Cardiac fibroblast (primary cell): ENCODE results near the gene ANKLE2.
A peak's percentile ranks its signal among the peaks of the same experiment; 100 is the strongest.

Source experiments
- DNase-seq, 2 donors: peaks; one replicate each; pipeline versions ENCODE4 v3.0.0 to v3.0.0-alpha.2; 2010; ENCODE audit warnings: low read depth in 2 of 2
- H3K4me3 ChIP-seq, 2 donors: replicated peaks in 1 of 2; 1 replicate in 1 of 2; 2 replicates in 1 of 2; pipeline ENCODE4 v1.5.1; 2011; ENCODE audit warnings: low read depth in 2 of 2, low read length in 2 of 2, mild to moderate bottlenecking in 2 of 2, moderate library complexity in 1 of 2
- TF ChIP-seq, protein P1 (sequence below): IDR thresholded peaks from one replicate; pipeline ENCODE4 v1.5.1; 2011; ENCODE audit warnings: low read depth, mild to moderate bottlenecking, low read length, inconsistent platforms

Gene ANKLE2

DNA sequence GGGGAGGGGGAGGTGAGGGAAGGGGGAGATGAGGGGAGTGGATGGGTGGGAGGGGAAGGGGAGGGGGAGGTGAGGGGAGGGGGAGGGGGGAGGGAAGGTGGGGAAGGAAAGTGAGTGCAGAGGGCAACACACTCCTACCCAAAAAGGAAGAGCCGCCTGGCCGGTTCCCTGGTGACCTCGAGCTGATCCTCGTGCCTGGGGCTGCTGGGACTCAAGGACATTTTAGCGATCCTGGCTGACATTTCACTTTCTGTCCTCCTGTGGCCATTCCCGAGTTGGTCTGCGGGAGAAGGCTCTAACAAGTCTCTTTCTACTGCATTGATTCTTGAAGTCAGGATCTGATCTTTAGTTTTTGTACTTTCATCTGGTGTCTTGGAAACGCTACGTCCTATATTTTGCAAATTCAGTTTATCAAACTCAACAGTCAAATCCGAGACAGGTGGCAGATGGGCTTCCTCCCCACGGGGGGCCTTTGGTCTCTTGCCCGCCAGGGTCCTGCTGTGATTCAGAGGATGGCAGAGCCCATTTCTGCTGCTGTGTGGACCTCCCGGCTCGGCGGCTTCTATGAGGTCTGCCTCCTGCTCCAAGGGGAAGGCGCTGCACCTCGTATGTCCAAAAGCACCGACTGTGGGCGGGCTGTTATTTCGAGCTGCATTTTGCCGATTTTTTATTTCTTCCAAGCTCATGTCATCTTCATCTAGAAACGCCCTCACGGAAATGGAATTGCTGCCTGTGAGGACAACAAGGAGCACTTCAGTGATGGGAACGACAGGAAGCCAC, 31.9 kb downstream of the ANKLE2 start:
- TF ChIP-seq, protein P1, sequence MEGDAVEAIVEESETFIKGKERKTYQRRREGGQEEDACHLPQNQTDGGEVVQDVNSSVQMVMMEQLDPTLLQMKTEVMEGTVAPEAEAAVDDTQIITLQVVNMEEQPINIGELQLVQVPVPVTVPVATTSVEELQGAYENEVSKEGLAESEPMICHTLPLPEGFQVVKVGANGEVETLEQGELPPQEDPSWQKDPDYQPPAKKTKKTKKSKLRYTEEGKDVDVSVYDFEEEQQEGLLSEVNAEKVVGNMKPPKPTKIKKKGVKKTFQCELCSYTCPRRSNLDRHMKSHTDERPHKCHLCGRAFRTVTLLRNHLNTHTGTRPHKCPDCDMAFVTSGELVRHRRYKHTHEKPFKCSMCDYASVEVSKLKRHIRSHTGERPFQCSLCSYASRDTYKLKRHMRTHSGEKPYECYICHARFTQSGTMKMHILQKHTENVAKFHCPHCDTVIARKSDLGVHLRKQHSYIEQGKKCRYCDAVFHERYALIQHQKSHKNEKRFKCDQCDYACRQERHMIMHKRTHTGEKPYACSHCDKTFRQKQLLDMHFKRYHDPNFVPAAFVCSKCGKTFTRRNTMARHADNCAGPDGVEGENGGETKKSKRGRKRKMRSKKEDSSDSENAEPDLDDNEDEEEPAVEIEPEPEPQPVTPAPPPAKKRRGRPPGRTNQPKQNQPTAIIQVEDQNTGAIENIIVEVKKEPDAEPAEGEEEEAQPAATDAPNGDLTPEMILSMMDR = no peak
- H3K4me3 ChIP-seq = no peak overlapping the region
- DNase-seq = peak in 1 of 2 donors; percentile 31

DNA sequence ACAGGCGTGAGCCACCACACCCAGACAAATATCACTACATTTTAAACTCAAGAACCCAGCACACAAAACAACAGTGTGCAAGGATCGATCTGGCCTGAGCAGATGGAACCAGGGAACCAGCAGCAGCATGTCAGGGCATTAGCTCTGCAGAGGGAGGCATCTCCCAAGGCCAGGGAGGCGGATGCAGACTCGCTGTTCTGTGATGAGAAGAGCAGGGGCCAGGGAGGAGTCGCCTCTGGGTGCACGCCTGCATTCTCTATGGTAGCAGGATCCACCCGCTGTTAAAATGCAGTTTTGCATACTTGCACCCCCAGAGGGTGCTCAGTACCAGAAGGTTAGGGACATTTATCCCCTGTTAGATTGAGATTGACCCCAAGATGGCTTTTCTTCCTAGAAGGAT, 33.1 kb downstream of the ANKLE2 start:
- TF ChIP-seq, protein P1 = no peak
- no peak for DNase-seq
- H3K4me3 ChIP-seq = no peak overlapping the region

DNA sequence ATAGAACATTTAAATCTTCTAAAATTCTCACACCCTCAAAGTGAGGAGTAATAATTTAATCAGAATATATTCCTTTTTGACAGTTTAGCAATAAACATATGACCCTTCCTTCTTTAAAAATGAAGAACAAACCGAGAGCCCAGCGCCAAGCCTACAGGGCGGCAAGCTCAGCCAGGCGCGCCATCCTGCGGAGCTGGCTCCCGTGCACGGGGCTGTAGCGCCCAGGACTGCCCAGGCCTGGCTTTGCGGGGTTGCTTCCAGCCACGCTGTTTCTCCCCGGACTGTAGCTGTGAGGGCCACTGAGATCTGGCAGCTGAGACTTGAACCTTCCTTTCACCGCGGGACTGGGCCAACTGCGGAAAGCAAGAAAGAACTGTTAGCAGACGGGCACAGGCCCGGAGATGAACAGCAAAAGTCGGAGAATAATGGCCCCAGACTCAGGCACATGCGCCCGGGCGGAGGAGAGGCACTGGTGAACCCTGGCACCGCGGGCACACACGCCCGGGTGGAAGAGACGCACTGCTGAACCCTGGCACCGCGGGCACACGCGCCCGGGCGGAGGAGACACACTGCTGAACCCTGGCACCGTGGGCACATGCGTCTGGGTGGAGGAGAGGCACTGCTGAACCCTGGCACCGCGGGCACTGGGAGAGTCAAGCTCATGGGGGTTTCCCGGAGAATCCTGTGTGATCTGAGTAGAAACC, 34.4 kb downstream of the ANKLE2 start:
- no peak overlapping the region for H3K4me3 ChIP-seq
- DNase-seq = no peak
- TF ChIP-seq, protein P1 = no peak

DNA sequence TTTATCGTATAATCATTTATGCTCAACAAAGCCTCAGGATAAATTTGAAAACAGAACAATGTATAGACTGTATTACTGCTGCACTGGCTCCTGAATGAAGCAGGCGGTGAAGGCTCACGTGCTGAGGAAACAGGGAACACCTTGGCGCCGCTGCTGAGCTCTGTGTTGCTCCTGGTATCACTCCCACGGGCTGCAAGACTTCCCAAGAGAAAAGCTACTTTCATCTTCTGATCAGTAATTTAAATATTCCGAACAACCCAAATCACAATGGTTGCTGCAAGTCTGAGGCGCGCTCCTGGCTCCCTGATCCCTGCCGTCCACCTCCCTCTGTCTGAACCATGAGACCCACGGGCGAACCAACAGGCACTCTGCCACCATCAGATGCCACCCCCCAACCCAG, 35.2 kb downstream of the ANKLE2 start:
- TF ChIP-seq, protein P1 = no peak
- DNase-seq = no peak
- no peak overlapping the region for H3K4me3 ChIP-seq

DNA sequence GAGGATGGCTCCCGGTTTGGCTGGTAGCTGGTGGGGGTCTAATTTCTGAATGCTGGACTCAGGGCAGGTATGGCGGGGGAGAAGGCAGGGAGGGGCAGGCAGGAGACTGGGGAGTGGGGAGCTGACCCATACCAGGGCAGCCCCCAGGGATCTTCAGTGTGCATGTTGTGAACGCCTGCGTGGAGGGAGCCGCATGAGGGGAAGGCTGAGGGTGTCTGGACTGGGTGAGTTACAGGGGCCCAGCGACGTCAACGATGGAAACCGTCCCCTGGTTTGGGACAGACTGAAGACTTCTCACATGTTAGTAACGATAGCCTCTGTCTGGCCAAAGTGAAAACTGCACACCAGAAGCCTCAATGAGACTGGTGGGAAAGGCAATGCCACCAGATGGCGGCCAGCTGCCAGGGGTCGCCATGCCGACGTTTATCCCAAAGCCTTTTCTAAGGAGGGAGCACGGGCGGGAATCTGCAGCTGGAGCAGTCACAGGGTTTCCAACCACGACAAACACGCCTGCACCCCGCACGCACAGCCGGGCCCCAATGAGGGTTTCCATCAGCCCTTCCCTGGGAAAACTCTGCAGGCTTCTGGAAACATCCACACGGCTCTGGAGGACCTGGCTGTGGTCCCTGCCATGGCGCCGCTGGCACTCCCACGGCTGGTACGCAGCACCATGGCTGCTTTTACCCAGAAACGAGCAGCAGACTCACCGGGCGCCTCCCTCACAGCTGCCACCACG, 37.0 kb downstream of the ANKLE2 start:
- H3K4me3 ChIP-seq = no peak overlapping the region
- TF ChIP-seq, protein P1 = no peak
- no peak for DNase-seq

DNA sequence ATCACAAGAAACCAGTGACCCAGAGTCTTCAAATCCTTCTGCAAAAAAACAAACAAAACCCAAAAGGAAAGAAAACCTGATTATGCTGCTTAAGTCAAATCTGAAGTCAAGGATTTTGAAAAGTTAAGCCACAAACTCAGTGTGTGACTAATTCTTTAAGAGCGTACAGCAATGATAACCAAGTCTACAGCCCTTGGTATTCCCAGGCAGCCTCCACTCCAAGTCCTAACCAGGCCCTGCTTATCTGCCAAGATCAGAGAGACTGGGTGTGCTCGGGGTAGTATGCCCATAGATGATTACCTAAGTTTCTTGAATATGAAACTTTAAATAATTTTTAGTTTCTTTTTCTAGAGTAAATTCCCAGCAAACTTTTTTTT, 37.9 kb downstream of the ANKLE2 start:
- DNase-seq = peak; percentile 43 to 52
- H3K4me3 ChIP-seq = no peak overlapping the region
- TF ChIP-seq, protein P1 = no peak
